Hepatocyte (in vitro differentiated cells): ENCODE measurements around the gene SHANK1. TPM values are rescaled to one million over a fixed set of nuclear protein-coding genes. Genes with fewer than 3 reads are reported as not detected.

Experiments
- DNase-seq: peaks from one replicate; pipeline ENCODE4 v3.0.0-alpha.2; 2016; ENCODE audit warnings: low spot score
- H2AFZ ChIP-seq: fragments of 200-600 bp; sonication (generic); 2 replicates; pipeline ENCODE4 v1.6.0; 2016; ENCODE audit warnings: antibody characterized with exemption, mild to moderate bottlenecking
- H3K27ac ChIP-seq: fragments of 200-600 bp; sonication (generic); 2 replicates; pipeline ENCODE4 v1.5.1; 2016; ENCODE audit warnings: mild to moderate bottlenecking
- H3K27me3 ChIP-seq: fragments of 200-600 bp; sonication (generic); 2 replicates; pipeline ENCODE4 v1.6.1; 2016
- H3K36me3 ChIP-seq: fragments of 200-600 bp; sonication (generic); replicated peaks from 2 replicates; pipeline ENCODE4 v1.5.1; 2016; ENCODE audit warnings: low read depth; ENCODE audit not compliant: insufficient read depth
- H3K4me1 ChIP-seq: fragments of 200-600 bp; sonication (generic); 2 replicates; pipeline ENCODE4 v1.5.1; 2016; ENCODE audit warnings: mild to moderate bottlenecking, moderate library complexity; ENCODE audit not compliant: insufficient read depth
- H3K4me2 ChIP-seq: fragments of 200-600 bp; sonication (generic); 2 replicates; pipeline ENCODE4 v1.6.0; 2016
- H3K4me3 ChIP-seq: fragments of 200-600 bp; sonication (generic); 2 replicates; pipeline ENCODE4 v1.5.1; 2016; ENCODE audit warnings: mild to moderate bottlenecking
- H3K79me2 ChIP-seq: fragments of 200-600 bp; sonication (generic); 2 replicates; pipeline ENCODE4 v1.6.0; 2017; ENCODE audit warnings: mild to moderate bottlenecking
- H3K9me2 ChIP-seq: fragments of 200-600 bp; sonication (generic); replicated peaks from 2 replicates; pipeline ENCODE4 v1.6.0; 2017; ENCODE audit warnings: mild to moderate bottlenecking; ENCODE audit not compliant: insufficient read depth
- H3K9me3 ChIP-seq: fragments of 200-600 bp; sonication (generic); 2 replicates; pipeline ENCODE4 v1.5.1; 2016; ENCODE audit warnings: low read depth, mild to moderate bottlenecking
- H4K20me1 ChIP-seq: fragments of 200-600 bp; sonication (generic); 2 replicates; pipeline ENCODE4 v1.6.0; 2016; ENCODE audit warnings: mild to moderate bottlenecking; ENCODE audit not compliant: insufficient read depth, poor library complexity, severe bottlenecking
- EZH2 ChIP-seq: fragments of 200-600 bp; sonication (generic); IDR thresholded peaks from 2 replicates; pipeline ENCODE4 v1.6.1; 2016; ENCODE audit warnings: antibody characterized with exemption, mild to moderate bottlenecking, borderline replicate concordance
- EZH2phosphoT487 ChIP-seq: fragments of 200-600 bp; sonication (generic); IDR thresholded peaks from one replicate; pipeline ENCODE4 v1.6.1; 2018; ENCODE audit warnings: antibody characterized with exemption, mild to moderate bottlenecking, low read depth, moderate library complexity; ENCODE audit not compliant: unreplicated experiment, severe bottlenecking
- WGBS: methylation state at CpG from one replicate; pipeline ENCODE4 v1.1.6; 2016; ENCODE audit warnings: low lambda C conversion rate; ENCODE audit errors: missing lambda C conversion rate; 5-methylcytosine and 5-hydroxymethylcytosine counted together
- polyA plus RNA-seq: library from polyadenylated mRNA; unstranded; fragments of >200 nt; fragmentation: Nextera tagmentation; extraction: Ambion mirVana; gene quantifications from 2 replicates; pipeline ENCODE4 v1.2.1, GENCODE V29; 2016
- total RNA-seq: library from RNA; depleted of rRNA; stranded (reverse); fragments of >200 nt; gene quantifications from 2 replicates; pipeline ENCODE4 v1.2.3, GENCODE V29; 2014
- TF ChIP-seq, protein P1 (sequence below): fragments of 200-600 bp; sonication (generic); IDR thresholded peaks from 2 replicates; pipeline ENCODE4 v1.5.1; 2016; ENCODE audit warnings: antibody characterized with exemption, mild to moderate bottlenecking; ENCODE audit not compliant: poor library complexity

Gene SHANK1
- total and polyA plus RNA-seq, 2 experiments from 2014 or later, result 0.56 to 2.3 TPM

DNA sequence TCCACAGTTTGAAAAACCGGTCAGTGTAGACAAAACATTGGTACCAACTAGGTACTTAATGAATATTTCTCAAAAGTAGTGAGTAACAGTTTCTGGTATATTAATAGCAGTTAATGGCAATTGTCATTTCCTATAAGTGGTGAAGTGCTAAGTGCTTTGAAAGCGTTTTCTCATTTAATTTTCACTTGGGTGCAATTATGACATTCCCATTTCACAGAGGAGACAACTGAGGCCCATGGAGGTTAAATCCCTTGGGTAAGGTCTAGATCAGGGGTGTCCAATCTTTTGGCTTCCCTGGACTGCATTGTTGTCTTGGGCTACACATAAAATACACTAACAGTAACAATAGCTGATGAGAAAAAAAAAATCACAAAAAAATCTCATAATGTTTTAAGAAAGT is 79.2 kb downstream of the SHANK1 start:
- Histone ChIP-seq H3K9me3 (no peaks in the 10 kb centered on the region), H2AFZ (no peak overlapping the region), H3K4me3 (no peak overlapping the region), H3K27ac (no peak overlapping the region), H3K9me2 (no peaks in the 10 kb centered on the region), H3K27me3 (peaks cover 37% of the 10 kb centered on the region), H3K36me3 (no peaks in the 10 kb centered on the region), H3K4me2 (peak overlapping the region; percentile 99), H4K20me1 (no peaks in the 10 kb centered on the region), H3K79me2 (no peaks in the 10 kb centered on the region), H3K4me1 (no peaks in the 10 kb centered on the region)
- TF ChIP-seq, protein P1, sequence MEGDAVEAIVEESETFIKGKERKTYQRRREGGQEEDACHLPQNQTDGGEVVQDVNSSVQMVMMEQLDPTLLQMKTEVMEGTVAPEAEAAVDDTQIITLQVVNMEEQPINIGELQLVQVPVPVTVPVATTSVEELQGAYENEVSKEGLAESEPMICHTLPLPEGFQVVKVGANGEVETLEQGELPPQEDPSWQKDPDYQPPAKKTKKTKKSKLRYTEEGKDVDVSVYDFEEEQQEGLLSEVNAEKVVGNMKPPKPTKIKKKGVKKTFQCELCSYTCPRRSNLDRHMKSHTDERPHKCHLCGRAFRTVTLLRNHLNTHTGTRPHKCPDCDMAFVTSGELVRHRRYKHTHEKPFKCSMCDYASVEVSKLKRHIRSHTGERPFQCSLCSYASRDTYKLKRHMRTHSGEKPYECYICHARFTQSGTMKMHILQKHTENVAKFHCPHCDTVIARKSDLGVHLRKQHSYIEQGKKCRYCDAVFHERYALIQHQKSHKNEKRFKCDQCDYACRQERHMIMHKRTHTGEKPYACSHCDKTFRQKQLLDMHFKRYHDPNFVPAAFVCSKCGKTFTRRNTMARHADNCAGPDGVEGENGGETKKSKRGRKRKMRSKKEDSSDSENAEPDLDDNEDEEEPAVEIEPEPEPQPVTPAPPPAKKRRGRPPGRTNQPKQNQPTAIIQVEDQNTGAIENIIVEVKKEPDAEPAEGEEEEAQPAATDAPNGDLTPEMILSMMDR, result no peak
- TF ChIP-seq EZH2phosphoT487 (no peak), EZH2 (no peak)
- WGBS, result 84% methylated on average over 2 of the region's 2 CpGs
- no peak for DNase-seq

DNA sequence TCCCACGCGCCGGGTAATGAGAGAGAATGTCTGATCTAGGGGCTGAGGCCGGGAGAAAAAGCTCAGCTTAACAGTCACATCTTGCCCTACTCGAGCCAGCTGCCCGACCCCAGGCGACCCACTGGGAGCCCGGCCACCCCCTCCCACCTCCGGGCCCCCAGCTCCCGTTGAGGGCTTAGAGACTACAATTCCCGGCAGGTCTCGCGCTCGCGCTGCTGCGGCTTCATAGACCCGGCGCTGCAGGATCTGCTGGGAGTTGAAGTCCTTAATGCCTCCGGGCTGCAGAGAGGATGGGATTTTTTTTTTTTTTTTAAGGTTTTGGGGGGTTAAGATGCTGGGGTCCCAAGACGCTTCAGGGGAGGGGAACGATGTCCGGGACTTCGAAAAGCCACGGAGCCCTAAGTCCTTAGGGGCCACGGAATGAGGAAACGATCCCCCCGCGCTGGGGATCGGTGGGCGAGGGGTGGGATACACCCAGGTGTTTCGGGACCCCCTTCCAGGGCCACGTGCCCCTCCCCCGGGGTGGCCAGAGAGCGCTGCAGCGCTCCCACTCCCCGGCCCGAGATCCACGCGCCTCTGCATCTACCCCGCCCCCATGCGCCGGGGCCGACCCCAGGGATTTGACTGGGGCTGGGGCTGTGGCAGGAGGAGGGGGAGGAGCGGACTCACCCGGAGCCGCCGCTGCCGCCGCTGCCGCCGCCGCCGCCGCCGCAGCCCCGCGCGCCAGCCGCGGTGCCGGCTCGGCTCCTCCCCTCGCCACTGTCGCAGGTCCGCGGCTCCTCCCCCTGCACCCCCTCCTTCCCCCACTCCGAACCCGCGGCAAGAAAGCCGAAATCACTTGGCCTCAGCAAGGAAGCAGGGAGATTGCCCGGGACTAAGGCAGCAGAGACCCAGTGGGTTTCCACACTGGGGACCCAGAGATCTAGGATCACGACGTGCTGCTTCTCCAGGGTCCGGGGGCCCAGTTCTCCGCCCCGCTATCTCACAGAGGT is 80.2 kb downstream of the SHANK1 start, which contains the start of gene SYT3:
SYT3 (minus strand) TSS at position 761 of the 992 bp plus-strand sequence. CDS start 2,470 bp downstream, outside the sequence.
- 16% methylated on average over 25 of the region's 76 CpGs for WGBS
- H3K79me2 ChIP-seq, result no peaks in the 10 kb centered on the region
- H3K27ac ChIP-seq, result no peak within 1 kb of the TSS
- no peaks in the 10 kb centered on the region for H3K4me1 ChIP-seq
- H3K4me3 ChIP-seq, result peak within 1 kb of the TSS; percentile 52
- no peaks in the 10 kb centered on the region for H3K36me3 ChIP-seq
- TF ChIP-seq, protein P1, result no peak
- no peak for TF ChIP-seq EZH2
- TF ChIP-seq EZH2phosphoT487, result no peak
- DNase-seq, result peak; percentile 72
- H2AFZ ChIP-seq, result peak within 1 kb of the TSS; percentile 60
- peak within 1 kb of the TSS; percentile 99 for H3K4me2 ChIP-seq
- no peaks in the 10 kb centered on the region for H3K9me2 ChIP-seq
- H3K27me3 ChIP-seq, result peaks cover 32% of the 10 kb centered on the region
- no peaks in the 10 kb centered on the region for H3K9me3 ChIP-seq
- H4K20me1 ChIP-seq, result no peaks in the 10 kb centered on the region

DNA sequence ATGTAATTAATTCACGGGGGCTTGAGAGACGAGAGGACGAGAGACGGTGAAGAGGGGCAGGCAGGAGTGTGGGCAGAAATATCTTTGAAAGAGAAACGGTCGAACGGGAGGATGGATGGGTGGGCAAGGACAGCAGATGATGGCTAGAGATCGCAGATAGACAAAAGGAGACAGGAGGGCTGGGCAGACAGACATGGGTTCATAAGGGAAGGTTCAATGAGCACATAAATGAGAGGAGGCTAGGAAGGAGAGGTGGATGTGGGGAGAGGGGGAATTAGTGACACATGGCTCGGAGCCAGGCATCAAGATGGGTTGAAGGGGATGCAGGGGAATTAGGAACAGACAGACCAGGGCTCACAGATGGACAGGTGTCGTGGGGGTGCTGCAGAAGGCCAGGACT is 81.0 kb downstream of the SHANK1 start:
- no peak for DNase-seq
- Histone ChIP-seq H3K9me3 (peaks cover 6% of the 10 kb centered on the region), H3K4me1 (no peaks in the 10 kb centered on the region), H3K27ac (no peak overlapping the region), H3K27me3 (peaks cover 29% of the 10 kb centered on the region), H3K79me2 (no peaks in the 10 kb centered on the region), H2AFZ (no peak overlapping the region), H3K4me3 (no peak overlapping the region), H3K4me2 (peak overlapping the region; percentile 99), H4K20me1 (no peaks in the 10 kb centered on the region), H3K36me3 (no peaks in the 10 kb centered on the region), H3K9me2 (no peaks in the 10 kb centered on the region)
- 61% methylated on average over 10 of the region's 10 CpGs for WGBS
- no peak for TF ChIP-seq EZH2phosphoT487
- no peak for TF ChIP-seq EZH2
- TF ChIP-seq, protein P1, result no peak
